HG03571 (cell line): ENCODE results near the gene HBP1.
"Not testable (repeated sequence)": the region's sequence is repeated elsewhere in the genome, so short reads cannot be mapped to it uniquely, and the experiment has no call there.

Experiments
- ATAC-seq: cut with Tn5 transposase; IDR thresholded peaks from one replicate; pipeline ENCODE4 v1.9.1; 2021; ENCODE audit not compliant: unreplicated experiment

HBP1 gene

DNA sequence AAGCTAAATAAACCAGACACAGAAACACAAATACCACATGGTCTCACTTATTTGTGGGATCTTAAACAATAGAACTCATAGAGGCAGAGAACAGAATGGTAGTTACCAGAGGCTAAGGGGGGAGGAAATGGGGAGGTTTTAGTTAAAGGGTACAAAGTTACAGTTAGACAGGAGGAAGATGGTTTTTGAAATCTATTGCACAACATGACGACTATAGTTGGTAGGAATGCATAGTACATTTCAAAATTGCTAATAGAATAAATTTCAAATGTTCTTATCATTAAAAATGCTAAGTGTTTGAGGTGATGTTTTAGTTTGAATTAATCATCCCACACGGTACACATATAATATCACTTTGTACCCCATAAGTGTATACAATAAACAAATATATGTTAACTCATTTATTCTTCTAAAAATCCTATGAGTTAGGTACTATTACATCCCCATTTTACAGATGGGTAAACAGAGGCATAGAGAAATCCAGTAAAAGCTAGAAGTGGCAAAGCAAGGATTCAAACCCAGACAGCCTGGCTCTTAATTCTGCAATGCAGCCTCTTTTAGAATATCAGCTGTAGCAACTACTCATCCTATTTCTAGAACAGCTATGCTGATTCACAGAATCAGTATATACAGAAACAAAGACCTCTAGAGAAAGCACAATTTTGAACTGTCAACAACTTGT lies 50.9 kb downstream of the HBP1 start:
- no peak for ATAC-seq

DNA sequence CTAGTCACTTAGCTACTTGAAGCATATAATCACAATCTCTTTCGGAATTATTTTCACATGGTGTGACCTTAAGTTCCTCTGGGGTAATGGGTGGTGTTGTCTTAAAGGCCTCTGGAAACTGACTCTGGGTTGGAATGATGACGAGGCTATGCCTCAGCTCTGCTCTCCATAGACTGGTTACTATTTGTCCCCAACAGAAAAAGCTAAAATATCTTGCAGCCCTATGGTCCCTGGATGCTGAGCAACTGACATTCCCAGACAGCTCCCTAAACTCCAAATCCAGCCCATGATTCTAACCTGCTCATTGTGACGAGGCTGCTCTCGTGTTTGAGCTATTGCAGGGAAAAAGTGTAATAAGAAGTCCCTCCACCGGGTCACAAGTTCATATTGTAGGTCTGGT lies 51.6 kb downstream of the HBP1 start:
- ATAC-seq: no peak

DNA sequence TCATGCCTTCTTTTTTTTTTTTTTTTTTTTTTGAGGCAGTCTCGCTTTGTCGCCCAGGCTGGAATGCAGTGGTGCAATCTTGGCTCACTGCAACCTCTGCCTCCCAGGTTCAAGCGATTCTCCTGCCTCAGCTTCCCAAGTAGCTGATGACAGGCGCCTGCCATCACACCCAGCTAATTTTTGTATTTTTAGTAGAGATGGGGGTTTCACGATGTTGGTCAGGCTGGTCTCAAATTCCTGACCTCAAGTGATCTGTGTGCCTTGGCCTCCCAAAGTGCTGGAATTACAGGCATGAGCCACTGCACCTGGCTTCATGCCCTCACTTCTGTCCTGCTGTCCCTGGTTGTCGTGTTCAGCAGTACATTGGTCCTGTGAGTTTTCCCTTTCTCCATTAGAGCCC lies 52.0 kb downstream of the HBP1 start:
- not testable (repeated sequence) for ATAC-seq

DNA sequence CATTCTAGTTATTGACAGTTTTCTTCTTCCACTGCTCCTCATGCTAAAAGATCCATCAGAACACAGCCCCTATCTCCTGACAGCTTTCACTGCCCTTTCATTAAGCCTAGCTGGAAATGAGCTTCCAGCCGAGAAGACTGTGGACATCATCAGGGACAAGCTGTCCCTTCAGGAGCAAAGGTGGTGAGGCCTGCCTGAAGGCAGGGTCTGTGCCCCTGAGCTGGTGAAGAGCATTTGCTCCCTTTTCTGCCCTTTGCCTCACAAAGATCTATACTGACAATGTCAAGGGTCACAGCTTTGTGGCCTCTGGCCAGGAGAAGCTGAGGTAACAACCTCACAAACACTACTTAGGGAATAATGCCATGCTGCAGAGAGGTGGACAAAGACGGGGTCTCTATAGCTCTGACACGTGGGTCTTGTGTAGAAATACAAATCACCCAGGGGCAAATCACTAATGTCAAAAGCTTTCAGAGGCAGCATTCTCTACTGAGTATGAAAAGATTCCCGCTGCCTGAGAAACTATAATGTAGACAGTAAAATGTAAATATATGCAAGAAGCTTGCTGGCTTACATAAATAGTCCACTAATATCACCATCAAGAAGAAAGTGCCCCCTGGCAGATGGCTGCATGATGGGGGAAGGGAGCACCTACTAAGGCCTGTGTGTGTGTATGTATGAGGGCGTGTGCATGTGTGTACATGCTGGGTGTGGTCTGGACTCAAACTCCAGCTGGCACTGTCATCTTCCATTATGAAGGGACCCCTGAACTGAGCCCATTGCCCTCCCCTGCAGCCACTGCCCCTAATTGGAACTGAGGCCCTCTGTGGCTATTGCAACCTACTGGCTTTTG lies 55.8 kb downstream of the HBP1 start:
- no peak for ATAC-seq

DNA sequence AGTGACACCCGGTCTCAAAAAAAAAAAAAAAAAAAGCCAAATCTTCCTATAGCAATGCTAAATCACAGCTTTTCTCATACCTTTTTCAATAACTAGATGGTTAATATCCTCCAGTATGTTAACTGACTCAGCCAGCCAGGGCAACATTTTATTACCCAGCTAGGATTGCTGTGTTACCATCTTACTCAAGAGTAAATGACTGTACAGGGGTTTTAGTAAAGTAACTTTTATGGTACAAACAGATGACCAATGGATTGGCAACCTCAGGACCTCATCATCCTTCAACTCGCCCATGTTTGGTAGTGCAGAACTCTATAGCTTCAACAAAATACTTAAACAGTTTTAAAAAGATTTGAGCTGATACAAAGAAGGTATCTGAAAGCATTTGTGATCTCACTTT lies 59.5 kb downstream of the HBP1 start:
- ATAC-seq: no peak

DNA sequence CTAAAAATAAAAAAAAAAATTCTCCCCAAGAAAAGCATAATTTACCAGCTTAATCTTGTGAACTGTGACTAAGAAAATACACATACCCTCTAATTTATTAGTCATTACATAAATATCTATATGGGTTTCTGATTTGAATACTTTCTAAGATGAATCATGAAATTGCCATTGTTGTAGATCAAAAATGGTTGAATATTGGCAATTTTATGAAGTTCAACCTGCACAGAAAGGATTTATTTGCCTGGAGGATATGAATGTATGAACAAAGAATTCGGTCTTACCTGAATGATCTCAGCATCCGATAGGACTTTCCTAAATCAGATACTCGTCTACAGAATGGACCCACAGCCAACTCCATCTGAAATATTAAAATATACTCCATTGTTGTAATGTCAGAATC lies 61.5 kb downstream of the HBP1 start:
- no peak for ATAC-seq

DNA sequence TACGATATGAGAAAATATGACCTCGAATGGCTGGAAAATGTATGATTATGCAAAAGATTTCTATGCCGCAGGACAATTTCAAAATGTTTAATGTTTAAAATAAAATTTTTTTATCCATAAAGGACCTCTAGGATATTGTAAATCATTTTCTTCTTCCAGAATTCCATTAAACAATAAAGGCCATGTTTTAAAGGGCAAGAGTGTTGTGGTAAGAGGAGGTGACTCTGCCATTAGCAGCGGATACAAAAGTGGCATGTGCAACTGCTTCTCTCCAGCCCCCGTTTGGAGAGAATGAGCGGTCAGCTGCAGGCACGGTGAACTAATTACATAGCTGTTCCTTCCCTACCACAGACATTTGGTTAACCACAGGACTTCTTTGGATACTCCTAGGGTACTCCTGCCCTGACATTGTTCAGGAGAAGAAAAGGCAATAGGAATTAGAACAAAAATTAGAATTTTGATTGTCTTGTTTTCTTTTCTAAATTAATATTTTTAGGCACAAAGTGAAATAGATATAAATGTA lies 63.8 kb downstream of the HBP1 start:
- ATAC-seq: no peak

DNA sequence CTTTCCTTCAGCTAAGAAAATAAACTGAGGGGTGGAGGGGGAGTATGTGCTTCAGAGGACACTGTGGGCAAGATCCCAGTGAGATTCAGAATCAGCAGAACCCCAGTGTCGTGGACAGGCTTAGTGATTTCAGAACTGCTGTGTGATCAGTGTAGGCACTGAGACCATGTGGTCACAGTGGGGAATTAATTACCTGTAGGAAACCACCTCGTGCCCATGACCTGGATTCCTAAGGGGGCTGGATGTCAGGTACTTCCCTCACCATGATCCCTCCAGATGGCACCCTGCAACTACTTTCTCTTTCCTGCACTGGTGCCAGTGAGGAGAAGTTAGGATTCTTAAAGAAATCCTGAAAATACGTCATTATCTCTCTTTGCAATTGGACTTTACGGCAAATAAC lies 64.4 kb downstream of the HBP1 start:
- no peak for ATAC-seq

DNA sequence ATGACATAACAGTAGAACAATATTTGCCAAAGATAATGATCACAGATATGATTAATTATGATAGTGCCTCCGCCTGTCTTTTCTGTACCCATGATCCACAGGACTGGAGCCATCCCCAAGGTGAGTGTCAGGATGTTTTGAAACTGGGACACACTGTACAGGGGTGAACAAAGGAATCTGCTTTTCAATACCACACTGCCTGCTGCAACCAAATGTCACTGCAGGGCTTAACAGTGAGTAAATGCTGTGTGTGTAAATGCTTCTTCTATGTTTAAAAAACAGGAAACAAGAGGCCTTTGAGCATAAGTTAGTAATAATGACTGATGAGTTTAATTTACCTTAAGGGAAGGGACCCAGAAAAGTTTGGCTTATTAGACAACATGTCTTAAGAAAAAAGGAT lies 65.2 kb downstream of the HBP1 start:
- ATAC-seq: no peak

DNA sequence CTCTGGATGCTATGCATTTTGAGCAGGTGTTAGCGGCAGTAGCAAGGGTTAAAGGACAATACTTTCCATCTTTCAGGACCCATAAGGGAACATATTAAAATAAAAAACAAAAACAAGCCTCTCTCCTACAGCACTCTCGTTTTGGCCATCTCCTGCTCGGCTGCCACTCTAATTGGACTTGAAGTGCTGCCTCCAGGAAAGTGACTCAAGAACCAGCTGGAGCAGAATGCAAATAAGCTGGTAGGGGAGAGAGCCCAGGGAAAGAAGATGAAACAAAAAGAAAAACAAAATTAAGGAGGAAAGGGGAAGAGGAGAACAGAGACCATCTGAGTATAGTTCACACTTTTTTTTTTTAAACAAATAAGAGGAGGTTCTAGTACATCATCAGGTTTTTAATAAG lies 65.6 kb downstream of the HBP1 start:
- no peak for ATAC-seq

DNA sequence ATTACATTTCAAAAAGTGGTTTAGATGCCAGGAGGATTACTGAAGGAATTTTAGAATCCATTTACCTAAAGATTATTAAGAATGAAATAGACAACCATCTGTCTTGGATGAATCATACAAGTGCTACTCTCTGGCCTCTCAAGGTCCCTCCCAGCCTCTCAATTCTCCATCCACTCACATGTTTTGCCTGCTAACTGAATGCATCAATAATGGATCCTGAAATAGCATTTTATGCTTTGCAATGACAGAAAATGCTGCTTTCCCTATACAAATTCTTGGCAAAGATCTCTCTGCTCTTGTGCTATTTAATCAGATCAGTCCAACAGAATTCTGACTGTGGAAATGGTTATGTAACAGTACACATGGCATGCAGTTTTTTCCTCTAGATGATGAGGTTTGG lies 68.1 kb downstream of the HBP1 start:
- no peak for ATAC-seq

DNA sequence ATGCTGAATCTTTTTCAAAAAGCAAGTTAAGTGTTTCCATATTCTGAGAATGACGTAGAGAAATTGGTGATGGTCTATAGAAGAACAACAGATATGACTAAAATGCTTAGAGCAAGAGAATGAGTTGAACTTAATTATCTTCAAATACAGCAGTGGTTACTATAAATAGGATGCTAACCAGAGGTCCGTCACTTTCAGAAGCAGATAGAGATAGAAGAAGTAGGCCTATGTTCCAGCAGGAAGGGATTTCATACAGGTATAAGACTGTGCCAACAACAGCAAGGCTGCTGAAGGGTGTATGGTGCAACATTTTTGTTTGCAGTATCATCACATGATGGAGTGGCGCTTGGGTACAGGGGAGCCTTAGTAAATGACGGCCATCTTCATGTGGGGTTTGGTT lies 68.6 kb downstream of the HBP1 start:
- ATAC-seq: no peak

DNA sequence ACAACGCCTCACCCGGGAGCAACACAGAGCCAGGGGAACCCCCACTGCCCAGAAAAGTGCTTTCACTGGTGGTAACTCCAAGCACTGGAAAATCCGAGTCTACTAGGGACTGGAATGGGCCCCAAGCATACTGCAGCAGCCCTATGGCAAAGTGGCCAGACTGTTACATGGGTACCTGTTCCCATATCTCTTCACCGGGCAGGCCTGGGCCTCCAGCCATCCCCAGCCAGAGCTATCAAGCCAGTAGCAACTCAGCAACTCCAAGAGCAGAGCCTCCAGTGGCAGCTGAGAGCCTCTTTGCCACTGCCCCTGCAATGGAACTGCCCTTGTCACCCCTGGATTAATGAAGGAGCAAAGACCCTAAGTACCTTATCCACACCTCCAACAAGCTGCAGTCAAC lies 73.5 kb downstream of the HBP1 start:
- ATAC-seq: no peak

DNA sequence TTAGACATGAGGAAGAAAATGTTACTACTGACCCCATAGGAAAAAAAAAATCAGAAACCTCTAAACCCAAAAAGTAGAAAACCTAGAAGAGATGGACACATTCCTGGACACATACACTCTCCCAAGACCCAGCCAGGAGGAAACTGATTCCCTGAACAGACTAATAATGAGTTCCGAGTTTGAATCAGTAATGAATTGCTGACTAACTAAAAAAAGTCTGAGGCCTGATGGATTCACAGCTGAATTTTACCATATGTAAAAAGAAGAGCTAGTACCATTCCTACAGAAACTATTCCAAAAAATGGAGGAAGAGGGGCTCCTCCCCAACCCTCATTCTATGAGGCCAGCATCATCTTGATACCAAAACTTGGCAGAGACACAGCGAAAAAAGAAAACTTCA lies 75.8 kb downstream of the HBP1 start:
- no peak for ATAC-seq

DNA sequence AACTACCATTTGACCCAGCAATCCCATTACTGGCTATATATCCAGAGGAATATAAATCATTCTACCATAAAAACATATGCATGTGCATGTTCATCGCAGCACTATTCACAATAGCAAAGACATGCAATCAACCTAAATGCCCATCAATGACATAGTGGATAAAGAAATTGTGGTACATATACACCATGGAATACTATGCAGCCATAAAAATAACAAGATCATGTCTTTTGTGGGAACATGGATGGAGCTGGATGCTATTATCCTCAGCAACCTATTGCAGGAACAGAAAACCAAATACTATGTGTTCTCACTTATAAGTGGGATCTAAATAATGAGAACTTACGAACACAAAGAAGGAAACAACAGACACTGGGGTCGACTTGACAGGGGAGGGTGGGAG lies 78.0 kb downstream of the HBP1 start:
- not testable (repeated sequence) for ATAC-seq

DNA sequence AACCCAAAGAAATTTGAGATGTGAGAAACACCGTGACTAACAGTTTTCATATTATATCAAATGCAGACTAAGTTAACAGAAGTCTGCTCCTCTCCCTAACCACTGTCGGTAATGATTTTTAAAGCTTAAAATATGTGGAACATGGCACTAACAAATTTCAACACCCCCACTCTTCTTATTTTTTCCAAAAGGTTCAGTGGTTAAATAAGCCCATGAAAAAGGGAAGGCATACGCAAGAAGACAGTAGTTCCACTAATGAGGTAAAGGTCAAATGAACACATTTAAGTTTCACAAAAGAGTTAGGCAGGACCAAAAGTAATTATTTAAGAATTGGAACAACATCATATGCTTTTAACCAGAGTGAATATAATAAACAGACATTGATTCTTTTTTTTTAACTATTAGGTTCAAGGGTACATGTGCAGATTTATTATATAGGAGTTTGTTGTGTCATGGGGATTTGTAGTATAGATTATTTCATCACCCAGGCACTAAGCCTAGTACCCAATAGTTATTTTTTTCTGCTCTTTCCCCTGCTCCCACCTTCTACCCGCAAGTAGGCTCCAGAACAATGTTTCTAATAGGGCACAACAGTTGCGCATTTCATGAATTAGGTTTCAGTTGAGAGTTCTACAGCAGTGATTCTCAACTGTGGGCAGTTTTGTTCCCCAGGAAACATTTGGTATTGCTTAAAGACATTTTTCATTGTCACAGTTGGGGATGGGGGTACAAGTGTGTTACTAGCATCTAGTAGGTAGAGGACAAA lies 79.9 kb downstream of the HBP1 start:
- no peak for ATAC-seq

DNA sequence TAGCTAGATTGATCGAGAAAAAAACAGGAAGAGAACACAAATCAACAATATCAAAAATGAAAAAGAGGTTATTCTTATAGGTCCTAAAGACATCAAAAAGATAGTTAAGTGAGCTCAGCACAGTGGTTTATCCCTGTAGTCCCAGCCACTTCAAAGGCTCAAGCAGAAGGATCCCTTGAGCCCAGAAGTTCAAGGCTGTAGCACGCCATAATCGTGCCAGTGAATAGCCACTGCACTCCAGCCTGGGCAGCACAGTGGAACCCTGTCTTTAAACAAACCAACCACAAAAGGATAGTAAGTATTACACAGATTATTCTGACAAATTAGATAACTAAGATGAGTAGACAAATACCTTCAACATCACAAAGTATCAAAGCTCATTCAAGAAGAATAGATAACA lies 83.2 kb downstream of the HBP1 start:
- no peak for ATAC-seq
